K562 (cell line): ENCODE results near the gene PTGR2.
"Not testable (repeated sequence)": the region's sequence is repeated elsewhere in the genome, so short reads cannot be mapped to it uniquely, and the experiment has no call there.

Source experiments
- CTBP1 ChIP-seq: fragments of 450-650 bp; IDR thresholded peaks from 2 replicates; pipeline ENCODE4 v1.6.1; 2016; ENCODE audit warnings: borderline replicate concordance
- FOXP1 ChIP-seq: sonication (generic); formaldehyde crosslinking; IDR thresholded peaks from 2 replicates; pipeline ENCODE4 v1.8.0; 2022; ENCODE audit warnings: mild to moderate bottlenecking, missing genetic modification reagents
- SMARCB1 ChIP-seq: IDR thresholded peaks from 2 replicates; pipeline ENCODE4 v1.6.1; 2011; ENCODE audit warnings: improper control_type of control experiment, low read depth; ENCODE audit not compliant: insufficient read length
- TF ChIP-seq, protein P1 (sequence below): sonication (generic); formaldehyde crosslinking; IDR thresholded peaks from 2 replicates; pipeline ENCODE4 v1.9.0; 2022; ENCODE audit warnings: mild to moderate bottlenecking, missing genetic modification reagents
- TF ChIP-seq, protein P2 (sequence below), 3 experiments: IDR thresholded peaks in 2 of 3; conservative IDR thresholded peaks in 1 of 3; 2 replicates each; pipeline ENCODE4 v1.5.1; 2011 to 2012; ENCODE audit warnings: low read length in 3 of 3, mild to moderate bottlenecking in 3 of 3, control low read depth in 2 of 3, improper control_type of control experiment in 1 of 3, inconsistent platforms in 1 of 3, low read depth in 1 of 3, mixed read lengths in 1 of 3, moderate library complexity in 1 of 3; ENCODE audit not compliant: insufficient read depth in 2 of 3
- TF ChIP-seq, protein P3 (sequence below), 2 experiments: fragments of 450-650 bp in 1 of 2; IDR thresholded peaks; 2 replicates each; pipeline ENCODE4 v1.6.1; 2011 to 2017; ENCODE audit warnings: low read depth in 2 of 2, antibody characterized with exemption in 1 of 2, borderline replicate concordance in 1 of 2, low read length in 1 of 2, mild to moderate bottlenecking in 1 of 2, mixed read lengths in 1 of 2; ENCODE audit not compliant: control insufficient read depth in 1 of 2
- TF ChIP-seq, protein P4 (sequence below), 3 experiments: fragments of 200-800 bp in 1 of 3; fragments of 250-450 bp in 1 of 3; fragments of 450-650 bp in 1 of 3; sonication (Bioruptor Pico) in 1 of 3; sonication (Bioruptor generic) in 1 of 3; formaldehyde crosslinking in 1 of 3; IDR thresholded peaks; 2 replicates each; pipeline versions ENCODE4 v1.6.1 to v1.8.0; 2016 to 2022; ENCODE audit warnings: mild to moderate bottlenecking in 2 of 3, missing genetic modification characterization in 2 of 3, missing compliant biosample characterization in 1 of 3, moderate library complexity in 1 of 3
- TF ChIP-seq, protein P5 (sequence below): IDR thresholded peaks from 2 replicates; pipeline ENCODE4 v1.6.1; 2016; ENCODE audit warnings: missing genetic modification characterization, missing compliant biosample characterization
- TF ChIP-seq, protein P6 (sequence below): fragments of 250-450 bp; sonication (Bioruptor Pico); IDR thresholded peaks from 2 replicates; pipeline ENCODE4 v1.4.0; 2020; ENCODE audit warnings: borderline replicate concordance

DNA sequence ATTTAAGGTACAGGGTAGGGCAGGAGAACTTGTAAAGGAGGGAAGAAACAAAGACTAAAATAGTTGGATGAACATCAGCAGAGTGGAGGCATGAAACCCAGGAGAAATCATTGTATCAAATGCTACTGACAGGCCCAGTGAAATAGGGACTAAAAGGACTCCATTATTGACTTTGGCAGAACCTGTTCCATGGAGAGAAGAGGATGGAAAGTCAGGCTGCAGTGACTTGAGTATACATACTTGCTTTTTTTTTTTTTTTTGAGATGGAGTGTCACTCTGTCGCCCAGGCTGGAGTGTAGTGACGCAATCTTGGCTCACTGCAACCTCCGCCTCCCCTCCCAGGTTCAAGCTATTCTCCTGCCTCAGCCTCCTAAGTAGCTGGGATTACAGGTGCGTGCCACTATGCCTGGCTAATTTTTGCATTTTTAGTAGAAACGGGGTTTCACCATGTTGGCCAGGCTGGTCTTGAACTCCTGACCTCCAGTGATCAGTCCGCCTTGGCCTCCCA, 42.6 kb downstream of the PTGR2 start:
- TF ChIP-seq, protein P1, sequence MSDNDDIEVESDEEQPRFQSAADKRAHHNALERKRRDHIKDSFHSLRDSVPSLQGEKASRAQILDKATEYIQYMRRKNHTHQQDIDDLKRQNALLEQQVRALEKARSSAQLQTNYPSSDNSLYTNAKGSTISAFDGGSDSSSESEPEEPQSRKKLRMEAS (CRISPR knock-in tag): not testable (repeated sequence)
- TF ChIP-seq, protein P2, sequence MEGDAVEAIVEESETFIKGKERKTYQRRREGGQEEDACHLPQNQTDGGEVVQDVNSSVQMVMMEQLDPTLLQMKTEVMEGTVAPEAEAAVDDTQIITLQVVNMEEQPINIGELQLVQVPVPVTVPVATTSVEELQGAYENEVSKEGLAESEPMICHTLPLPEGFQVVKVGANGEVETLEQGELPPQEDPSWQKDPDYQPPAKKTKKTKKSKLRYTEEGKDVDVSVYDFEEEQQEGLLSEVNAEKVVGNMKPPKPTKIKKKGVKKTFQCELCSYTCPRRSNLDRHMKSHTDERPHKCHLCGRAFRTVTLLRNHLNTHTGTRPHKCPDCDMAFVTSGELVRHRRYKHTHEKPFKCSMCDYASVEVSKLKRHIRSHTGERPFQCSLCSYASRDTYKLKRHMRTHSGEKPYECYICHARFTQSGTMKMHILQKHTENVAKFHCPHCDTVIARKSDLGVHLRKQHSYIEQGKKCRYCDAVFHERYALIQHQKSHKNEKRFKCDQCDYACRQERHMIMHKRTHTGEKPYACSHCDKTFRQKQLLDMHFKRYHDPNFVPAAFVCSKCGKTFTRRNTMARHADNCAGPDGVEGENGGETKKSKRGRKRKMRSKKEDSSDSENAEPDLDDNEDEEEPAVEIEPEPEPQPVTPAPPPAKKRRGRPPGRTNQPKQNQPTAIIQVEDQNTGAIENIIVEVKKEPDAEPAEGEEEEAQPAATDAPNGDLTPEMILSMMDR (IDR thresholded peaks at IDR 0.05 in 2 of 3, conservative IDR thresholded peaks at IDR 0.05 in 1 of 3; ENCODE audit: insufficient read depth in 2 of 3, low read depth in 1 of 3, low read length in 3 of 3): not testable (repeated sequence)
- TF ChIP-seq, protein P3, sequence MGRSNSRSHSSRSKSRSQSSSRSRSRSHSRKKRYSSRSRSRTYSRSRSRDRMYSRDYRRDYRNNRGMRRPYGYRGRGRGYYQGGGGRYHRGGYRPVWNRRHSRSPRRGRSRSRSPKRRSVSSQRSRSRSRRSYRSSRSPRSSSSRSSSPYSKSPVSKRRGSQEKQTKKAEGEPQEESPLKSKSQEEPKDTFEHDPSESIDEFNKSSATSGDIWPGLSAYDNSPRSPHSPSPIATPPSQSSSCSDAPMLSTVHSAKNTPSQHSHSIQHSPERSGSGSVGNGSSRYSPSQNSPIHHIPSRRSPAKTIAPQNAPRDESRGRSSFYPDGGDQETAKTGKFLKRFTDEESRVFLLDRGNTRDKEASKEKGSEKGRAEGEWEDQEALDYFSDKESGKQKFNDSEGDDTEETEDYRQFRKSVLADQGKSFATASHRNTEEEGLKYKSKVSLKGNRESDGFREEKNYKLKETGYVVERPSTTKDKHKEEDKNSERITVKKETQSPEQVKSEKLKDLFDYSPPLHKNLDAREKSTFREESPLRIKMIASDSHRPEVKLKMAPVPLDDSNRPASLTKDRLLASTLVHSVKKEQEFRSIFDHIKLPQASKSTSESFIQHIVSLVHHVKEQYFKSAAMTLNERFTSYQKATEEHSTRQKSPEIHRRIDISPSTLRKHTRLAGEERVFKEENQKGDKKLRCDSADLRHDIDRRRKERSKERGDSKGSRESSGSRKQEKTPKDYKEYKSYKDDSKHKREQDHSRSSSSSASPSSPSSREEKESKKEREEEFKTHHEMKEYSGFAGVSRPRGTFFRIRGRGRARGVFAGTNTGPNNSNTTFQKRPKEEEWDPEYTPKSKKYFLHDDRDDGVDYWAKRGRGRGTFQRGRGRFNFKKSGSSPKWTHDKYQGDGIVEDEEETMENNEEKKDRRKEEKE (IDR thresholded peaks at IDR 0.05; ENCODE audit: borderline replicate concordance in 1 of 2, control insufficient read depth in 1 of 2, low read depth in 2 of 2, low read length in 1 of 2): not testable (repeated sequence)
- TF ChIP-seq, protein P4, sequence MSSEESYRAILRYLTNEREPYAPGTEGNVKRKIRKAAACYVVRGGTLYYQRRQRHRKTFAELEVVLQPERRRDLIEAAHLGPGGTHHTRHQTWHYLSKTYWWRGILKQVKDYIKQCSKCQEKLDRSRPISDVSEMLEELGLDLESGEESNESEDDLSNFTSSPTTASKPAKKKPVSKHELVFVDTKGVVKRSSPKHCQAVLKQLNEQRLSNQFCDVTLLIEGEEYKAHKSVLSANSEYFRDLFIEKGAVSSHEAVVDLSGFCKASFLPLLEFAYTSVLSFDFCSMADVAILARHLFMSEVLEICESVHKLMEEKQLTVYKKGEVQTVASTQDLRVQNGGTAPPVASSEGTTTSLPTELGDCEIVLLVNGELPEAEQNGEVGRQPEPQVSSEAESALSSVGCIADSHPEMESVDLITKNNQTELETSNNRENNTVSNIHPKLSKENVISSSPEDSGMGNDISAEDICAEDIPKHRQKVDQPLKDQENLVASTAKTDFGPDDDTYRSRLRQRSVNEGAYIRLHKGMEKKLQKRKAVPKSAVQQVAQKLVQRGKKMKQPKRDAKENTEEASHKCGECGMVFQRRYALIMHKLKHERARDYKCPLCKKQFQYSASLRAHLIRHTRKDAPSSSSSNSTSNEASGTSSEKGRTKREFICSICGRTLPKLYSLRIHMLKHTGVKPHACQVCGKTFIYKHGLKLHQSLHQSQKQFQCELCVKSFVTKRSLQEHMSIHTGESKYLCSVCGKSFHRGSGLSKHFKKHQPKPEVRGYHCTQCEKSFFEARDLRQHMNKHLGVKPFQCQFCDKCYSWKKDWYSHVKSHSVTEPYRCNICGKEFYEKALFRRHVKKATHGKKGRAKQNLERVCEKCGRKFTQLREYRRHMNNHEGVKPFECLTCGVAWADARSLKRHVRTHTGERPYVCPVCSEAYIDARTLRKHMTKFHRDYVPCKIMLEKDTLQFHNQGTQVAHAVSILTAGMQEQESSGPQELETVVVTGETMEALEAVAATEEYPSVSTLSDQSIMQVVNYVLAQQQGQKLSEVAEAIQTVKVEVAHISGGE (CRISPR knock-in tag; IDR thresholded peaks at IDR 0.05): not testable (repeated sequence)
- not testable (repeated sequence) for TF ChIP-seq FOXP1 (CRISPR knock-in tag); SMARCB1; CTBP1
- TF ChIP-seq, protein P5, sequence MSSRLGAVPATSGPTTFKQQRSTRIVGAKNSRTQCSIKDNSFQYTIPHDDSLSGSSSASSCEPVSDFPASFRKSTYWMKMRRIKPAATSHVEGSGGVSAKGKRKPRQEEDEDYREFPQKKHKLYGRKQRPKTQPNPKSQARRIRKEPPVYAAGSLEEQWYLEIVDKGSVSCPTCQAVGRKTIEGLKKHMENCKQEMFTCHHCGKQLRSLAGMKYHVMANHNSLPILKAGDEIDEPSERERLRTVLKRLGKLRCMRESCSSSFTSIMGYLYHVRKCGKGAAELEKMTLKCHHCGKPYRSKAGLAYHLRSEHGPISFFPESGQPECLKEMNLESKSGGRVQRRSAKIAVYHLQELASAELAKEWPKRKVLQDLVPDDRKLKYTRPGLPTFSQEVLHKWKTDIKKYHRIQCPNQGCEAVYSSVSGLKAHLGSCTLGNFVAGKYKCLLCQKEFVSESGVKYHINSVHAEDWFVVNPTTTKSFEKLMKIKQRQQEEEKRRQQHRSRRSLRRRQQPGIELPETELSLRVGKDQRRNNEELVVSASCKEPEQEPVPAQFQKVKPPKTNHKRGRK (tag): not testable (repeated sequence)
- TF ChIP-seq, protein P6, sequence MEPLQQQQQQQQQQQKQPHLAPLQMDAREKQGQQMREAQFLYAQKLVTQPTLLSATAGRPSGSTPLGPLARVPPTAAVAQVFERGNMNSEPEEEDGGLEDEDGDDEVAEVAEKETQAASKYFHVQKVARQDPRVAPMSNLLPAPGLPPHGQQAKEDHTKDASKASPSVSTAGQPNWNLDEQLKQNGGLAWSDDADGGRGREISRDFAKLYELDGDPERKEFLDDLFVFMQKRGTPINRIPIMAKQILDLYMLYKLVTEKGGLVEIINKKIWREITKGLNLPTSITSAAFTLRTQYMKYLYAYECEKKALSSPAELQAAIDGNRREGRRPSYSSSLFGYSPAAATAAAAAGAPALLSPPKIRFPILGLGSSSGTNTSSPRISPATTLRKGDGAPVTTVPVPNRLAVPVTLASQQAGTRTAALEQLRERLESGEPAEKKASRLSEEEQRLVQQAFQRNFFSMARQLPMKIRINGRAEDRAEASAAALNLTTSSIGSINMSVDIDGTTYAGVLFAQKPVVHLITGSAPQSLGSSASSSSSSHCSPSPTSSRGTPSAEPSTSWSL (CRISPR knock-in tag): not testable (repeated sequence)
